ENCODE results near the gene FBXL13.
"Not testable (repeated sequence)": the region's sequence is repeated elsewhere in the genome, so short reads cannot be mapped to it uniquely, and the experiment has no call there.

FBXL13 gene

GRCh38 chr7:102976493-102976892 is 98.1 kb downstream of the FBXL13 start:
- no peak overlapping the region for H3K4me3 ChIP-seq (ENCODE audit: low read depth, low read length)
- TF ChIP-seq, protein P1, sequence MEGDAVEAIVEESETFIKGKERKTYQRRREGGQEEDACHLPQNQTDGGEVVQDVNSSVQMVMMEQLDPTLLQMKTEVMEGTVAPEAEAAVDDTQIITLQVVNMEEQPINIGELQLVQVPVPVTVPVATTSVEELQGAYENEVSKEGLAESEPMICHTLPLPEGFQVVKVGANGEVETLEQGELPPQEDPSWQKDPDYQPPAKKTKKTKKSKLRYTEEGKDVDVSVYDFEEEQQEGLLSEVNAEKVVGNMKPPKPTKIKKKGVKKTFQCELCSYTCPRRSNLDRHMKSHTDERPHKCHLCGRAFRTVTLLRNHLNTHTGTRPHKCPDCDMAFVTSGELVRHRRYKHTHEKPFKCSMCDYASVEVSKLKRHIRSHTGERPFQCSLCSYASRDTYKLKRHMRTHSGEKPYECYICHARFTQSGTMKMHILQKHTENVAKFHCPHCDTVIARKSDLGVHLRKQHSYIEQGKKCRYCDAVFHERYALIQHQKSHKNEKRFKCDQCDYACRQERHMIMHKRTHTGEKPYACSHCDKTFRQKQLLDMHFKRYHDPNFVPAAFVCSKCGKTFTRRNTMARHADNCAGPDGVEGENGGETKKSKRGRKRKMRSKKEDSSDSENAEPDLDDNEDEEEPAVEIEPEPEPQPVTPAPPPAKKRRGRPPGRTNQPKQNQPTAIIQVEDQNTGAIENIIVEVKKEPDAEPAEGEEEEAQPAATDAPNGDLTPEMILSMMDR (IDR thresholded peaks at IDR 0.05; ENCODE audit: insufficient read depth, low read depth, low read length, missing control alignments): no peak
- no peak for DNase-seq (ENCODE audit: low read depth)

GRCh38 chr7:102975854-102976253 is 98.7 kb downstream of the FBXL13 start:
- TF ChIP-seq, protein P1 (IDR thresholded peaks at IDR 0.05; ENCODE audit: insufficient read depth, low read depth, low read length, missing control alignments): no peak
- no peak overlapping the region for H3K4me3 ChIP-seq (ENCODE audit: low read depth, low read length)
- no peak for DNase-seq (ENCODE audit: low read depth)

DNA sequence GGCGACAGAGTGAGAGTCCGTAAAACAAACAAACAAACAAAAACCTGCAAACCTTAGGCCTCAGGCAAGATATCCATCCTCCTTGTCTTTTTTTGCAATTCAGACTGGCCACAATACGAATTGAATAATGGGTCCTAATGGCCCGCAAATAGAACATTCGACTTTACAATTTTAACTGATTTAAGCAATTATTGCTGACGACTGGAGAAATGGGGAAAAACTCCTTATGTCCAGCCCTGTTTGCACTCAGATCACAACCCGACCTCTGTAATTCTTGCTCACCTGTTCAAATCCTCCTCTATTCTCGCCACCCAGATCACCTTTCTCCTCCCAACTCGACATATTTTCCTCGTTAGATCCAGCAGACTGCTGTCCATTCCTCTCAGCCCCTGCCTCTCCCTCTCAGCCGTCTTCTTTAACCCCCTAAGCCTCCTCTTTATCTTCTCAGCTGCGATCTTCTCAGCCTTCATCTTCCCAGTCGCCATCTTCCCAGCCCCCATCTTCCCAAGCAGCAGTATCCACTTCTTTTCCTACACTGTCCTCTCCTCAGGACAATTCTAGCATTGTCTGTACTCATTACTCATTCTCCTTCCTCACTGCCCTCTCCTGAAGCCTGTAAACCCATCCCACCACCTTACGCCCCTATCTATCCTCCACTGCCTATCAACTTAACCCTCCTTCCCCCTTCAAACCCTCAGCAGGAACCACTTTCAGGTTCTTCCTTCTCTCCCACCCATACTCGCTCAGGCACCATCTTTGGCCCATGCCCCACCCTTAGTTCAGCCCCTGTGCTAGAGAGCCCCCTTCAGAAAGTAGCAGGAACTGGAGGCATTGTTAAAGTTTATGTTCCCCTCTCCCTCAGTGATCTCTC is 100.0 kb downstream of the FBXL13 start:
- DNase-seq (ENCODE audit: low read depth): peak; percentile 5
- TF ChIP-seq, protein P1 (IDR thresholded peaks at IDR 0.05; ENCODE audit: insufficient read depth, low read depth, low read length, missing control alignments): peak; percentile 13
- no peak overlapping the region for H3K4me3 ChIP-seq (ENCODE audit: low read depth, low read length)

DNA sequence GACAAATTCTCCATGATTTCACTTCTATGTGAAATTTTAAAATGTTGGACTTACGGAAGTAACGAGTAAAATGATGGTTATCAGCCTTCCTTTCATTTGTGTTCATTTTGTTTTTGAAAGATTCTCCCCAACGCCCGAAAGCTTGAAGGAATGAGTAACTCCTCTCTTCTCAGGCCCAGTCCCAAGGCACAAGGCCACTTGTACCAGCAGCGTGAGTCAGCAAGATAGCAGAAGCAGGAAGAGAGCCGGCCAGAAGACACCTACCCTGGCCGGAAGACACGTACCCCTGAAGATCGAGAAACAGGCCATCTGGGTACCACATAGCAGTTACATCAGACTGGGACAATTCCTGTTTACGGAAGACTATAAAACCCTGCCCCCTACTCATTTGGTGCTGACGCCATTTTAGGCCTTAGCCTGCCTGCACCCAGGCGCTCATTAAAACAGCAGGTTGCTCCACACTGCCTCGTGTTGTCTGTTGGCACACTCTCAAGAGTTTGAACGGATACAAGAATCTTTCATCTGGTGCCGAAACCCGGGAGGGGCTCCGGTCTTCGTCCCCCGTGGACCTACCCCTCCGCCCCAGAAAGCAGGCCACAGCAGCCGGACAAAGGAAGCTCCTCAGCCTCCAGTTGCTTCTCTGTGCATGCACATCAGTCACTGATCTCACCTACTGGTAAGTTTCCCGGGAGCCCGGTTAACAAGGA is 101.3 kb downstream of the FBXL13 start:
- H3K4me3 ChIP-seq (ENCODE audit: low read depth, low read length): no peak overlapping the region
- no peak for DNase-seq (ENCODE audit: low read depth)
- TF ChIP-seq, protein P1 (IDR thresholded peaks at IDR 0.05; ENCODE audit: insufficient read depth, low read depth, low read length, missing control alignments): no peak

- TF ChIP-seq, protein P1 (IDR thresholded peaks at IDR 0.05; ENCODE audit: insufficient read depth, low read depth, low read length, missing control alignments): no peak
- H3K4me3 ChIP-seq (ENCODE audit: low read depth, low read length): no peak overlapping the region
- no peak for DNase-seq (ENCODE audit: low read depth)
Measured at GRCh38 chr7:102967798-102968197, 106.8 kb downstream of the FBXL13 start.

DNA sequence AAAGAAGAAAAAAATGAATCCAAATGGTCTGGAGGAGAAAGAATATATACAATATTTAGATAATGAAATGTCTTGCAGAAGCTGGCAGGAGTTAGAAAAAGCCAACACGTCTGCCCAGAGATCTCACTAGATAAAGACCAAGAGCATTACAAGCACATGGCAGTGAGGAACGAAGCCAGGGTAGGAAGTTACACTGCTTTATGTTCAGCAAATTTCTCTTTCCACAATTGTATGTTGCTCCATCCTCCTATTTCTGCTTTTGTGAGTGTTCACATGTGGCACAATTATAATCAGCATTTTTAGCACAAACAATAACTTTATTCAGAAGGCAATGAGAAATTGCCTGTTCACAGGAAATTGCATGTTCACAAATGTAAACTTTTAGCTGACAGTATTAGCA is 108.1 kb downstream of the FBXL13 start:
- no peak for DNase-seq (ENCODE audit: low read depth)
- no peak overlapping the region for H3K4me3 ChIP-seq (ENCODE audit: low read depth, low read length)
- TF ChIP-seq, protein P1 (IDR thresholded peaks at IDR 0.05; ENCODE audit: insufficient read depth, low read depth, low read length, missing control alignments): no peak

DNA sequence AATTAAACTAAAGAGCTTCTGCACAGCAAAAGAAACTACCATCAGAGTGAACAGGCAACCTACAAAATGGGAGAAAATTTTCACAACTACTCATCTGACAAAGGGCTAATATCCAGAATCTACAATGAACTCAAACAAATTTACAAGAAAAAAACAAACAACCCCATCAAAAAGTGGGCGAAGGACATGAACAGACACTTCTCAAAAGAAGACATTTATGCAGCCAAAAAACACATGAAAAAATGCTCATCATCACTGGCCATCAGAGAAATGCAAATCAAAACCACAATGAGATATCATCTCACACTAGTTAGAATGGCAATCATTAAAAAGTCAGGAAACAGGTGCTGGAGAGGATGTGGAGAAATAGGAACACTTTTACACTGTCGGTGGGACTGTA is 112.6 kb downstream of the FBXL13 start:
- DNase-seq (ENCODE audit: low read depth); H3K4me3 ChIP-seq (ENCODE audit: low read depth, low read length): not testable (repeated sequence)

DNA sequence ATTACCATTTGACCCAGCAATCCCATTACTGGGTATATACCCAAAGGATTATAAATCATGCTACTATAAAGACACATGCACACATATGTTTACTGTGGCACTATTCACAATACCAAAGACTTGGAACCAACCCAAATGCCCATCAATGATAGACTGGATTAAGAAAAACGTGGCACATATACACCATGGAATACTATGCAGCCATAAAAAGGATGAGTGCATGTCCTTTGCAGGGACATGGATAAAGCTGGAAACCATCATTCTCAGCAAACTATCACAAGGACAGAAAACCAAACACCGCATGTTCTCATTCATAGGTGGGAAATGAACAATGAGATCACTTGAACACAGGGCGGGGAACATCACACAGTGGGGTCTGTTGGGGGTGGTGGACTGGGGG is 116.6 kb downstream of the FBXL13 start:
- H3K4me3 ChIP-seq (ENCODE audit: low read depth, low read length): not testable (repeated sequence)

DNA sequence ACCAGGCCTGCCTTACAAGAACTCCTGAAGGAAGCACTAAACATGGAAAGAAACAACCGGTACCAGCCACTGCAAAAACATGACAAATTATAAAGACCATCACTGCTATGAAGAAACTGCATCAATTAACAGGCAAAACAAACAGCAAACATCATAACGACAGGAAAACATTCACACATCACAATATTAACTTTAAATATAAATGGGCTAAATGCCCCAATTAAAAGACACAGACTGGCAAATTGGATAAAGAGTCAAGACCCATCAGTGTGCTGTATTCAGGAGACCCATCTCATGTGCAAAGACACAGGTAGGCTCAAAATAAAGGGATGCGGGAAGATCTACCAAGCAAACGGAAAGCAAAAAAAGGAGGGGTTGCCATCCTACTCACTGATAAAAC is 120.2 kb downstream of the FBXL13 start:
- not testable (repeated sequence) for H3K4me3 ChIP-seq (ENCODE audit: low read depth, low read length); DNase-seq (ENCODE audit: low read depth)

More for the DNA sequence above, 116.6 kb downstream of the FBXL13 start:
- DNase-seq (ENCODE audit: low read depth): not testable (repeated sequence)

Data from GM12865 (cell line).